Amygdala (tissue), 56 donors: ENCODE results near the gene IFT88.
A peak's percentile ranks its signal among the peaks of the same experiment; 100 is the strongest.
"Not testable (repeated sequence)": the region's sequence is repeated elsewhere in the genome, so short reads cannot be mapped to it uniquely, and the experiment has no call there.

Source experiments
- DNase-seq, 56 donors: peaks; one replicate each; lab custom pipeline; 2025; lab: John Stamatoyannopoulos, UW

IFT88 gene

DNA sequence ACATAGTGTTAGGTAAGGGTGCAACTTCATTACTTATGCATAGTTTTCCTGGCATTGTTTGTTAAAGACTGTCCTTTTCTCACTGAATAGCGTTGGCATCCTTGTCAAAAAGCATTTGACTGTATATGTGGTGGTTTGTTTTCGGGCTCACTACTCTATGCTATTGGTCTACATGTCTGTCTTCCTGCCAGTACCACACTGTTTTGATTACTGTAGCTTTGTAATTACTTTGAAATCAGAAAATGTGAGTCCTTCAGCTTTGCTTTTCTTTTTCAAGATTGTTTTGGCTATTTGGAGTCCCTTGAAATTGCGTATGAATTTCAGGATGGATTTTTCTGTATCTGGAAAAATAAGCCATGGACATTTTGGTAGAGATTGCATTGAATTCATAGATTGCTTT is 56.0 kb downstream of the IFT88 start:
- no peak for DNase-seq

DNA sequence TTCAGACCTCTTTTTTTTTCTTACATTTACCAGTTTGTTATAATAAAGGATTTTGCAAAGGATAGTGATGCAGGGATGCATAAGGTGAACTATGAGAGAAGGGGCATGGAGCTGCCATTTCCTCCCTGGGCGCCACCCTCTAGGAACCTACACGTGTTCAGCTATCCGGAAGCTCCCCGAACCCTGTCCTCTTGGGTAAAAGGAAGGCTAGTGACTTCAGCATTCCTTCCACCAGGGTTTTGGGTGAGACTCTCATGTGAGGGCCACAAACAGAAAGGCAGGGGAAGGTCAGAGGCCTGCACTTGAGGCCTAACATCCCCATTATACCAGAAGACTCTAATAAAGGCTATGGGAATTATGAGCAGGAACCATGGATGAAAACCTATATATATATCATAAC is 57.3 kb downstream of the IFT88 start:
- no peak for DNase-seq

DNA sequence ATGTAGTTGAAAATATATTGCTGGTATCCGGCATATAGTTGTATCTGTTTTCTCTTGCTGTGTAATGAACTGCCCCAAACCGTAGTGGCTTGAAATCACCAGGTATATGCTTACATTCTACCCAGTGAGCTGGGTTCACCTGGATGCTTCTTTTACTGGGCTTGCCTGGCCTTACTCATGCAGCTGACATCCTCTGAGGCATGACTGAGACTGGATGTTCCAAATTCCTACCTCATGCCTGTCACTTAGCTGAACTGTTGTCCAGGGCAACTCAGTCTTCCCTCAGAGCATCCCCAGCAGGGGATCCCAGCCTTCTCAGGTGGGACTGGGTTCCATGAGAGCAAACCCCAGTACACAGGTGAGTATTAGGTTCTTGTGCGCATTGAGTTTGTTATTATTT is 66.8 kb downstream of the IFT88 start:
- no peak for DNase-seq

DNA sequence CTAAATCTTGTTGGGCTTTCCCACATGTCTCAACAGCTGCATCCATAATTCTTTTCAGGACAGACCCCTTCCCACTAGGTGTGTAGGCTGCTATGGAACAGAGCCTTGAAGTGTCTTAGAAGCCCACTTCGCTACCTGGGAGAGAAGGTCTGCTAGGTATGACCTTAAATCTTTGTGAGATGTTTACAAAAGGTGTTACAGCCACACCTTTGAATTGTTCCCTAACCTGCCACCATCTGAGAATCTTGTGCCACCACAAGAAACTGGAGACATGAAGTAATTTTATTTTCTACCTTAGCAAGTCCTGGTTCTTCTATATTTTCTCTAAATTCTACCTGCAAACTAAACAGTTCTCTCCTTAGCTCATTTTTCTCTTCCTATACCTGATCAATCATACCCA is 69.1 kb downstream of the IFT88 start:
- DNase-seq, result no peak

- peak in 2 of 56 donors; percentile 4 to 7 for DNase-seq
Measured at GRCh38 chr13:20637811-20638210, 70.9 kb downstream of the IFT88 start.

GRCh38 chr13:20647758-20648157 is 80.8 kb downstream of the IFT88 start:
- DNase-seq, result no peak

DNA sequence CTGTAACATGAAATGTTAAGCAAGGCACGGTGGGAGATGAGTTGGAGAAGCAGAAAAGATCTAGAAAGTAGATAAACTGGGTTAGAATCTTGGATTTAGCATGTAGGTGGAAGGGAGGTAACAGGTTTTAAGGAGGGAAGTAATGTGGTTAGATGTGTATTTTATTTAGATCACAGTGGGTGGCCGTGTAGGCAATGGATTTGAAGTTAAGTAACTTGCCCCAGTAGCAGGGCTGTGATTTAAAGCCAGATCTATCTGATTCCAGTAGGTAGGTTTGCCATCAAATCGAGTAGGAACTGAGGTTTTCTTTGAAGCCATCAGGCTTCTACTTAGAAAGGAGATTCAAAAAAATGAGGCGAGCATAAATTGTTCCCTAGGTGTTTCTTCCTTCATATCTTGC is 86.0 kb downstream of the IFT88 start:
- DNase-seq, result no peak

DNA sequence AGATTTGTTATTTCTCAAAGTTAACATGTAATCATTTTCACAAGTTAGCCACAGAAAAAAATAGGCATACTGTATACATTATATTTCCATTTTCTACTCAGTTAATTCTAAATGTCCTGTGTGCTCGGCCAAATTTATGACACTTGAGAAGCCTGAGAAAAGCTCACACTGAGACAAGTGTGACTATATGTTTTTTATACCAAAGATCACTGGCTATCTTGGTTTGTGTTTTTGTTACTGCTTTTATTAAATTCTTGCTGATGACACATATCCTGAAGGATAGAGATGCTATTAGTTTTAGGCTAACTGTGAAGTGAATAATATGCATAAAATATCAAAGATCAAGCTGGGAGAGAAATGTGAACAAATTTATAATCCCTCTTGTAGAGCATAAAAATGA is 87.2 kb downstream of the IFT88 start:
- no peak for DNase-seq

DNA sequence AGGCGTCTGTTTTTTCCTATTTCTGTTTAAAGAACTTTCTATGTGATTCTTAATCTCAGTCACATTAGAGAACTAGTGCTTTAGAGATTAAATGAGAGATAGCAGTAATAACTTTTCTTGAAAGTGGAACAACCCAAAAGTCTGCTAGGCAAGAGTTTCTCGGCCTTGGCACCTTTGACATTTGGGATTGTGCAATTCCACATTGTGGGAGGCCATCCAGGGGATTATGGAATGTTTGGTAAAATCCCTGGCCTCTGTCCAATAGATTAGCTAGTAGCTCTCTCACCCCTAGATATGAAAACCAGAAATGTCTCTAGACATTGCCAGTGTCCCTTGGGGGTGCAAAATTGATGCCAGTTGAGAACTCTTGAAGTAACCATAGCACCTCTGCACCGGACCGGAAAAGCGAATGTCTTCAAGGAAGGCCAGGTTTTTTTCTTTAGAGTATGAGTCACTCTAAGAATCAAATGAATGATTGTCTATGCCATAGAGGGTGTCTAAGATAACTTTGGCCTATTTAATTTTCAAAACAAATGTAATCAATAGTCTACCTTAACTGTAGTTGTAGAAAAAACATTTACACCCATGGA is 91.6 kb downstream of the IFT88 start:
- no peak for DNase-seq

- peak in 9 of 56 donors; percentile 10 to 36 (median 15) for DNase-seq
Measured at GRCh38 chr13:20664351-20664750, 97.4 kb downstream of the IFT88 start.

DNA sequence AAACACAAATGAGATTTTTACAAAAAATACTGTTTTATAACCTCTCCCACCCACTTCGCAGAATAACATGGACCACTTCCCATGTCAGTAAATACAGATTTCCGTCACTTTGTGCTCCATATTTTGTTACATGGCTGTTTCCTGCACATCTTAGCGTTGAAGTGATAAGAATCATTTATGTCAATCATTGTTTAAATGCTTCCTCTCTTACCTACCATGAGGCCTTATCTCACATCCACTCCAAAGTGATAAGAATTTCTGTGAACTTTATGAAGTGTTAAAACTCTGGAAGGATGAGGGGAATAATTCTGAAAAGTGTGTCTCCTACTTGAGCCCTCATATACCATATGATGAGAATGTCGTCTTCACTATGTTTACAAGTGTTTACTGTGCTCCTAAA is 100.0 kb downstream of the IFT88 start:
- DNase-seq, result no peak

GRCh38 chr13:20667857-20668437 is 101.0 kb downstream of the IFT88 start:
- no peak for DNase-seq

GRCh38 chr13:20669162-20669561 is 102.2 kb downstream of the IFT88 start:
- no peak for DNase-seq

- DNase-seq, result peak in 6 of 56 donors; percentile 8 to 46 (median 22)
Measured at GRCh38 chr13:20671789-20672188, 104.8 kb downstream of the IFT88 start.

- no peak for DNase-seq
Measured at GRCh38 chr13:20672772-20673171, 105.8 kb downstream of the IFT88 start.

GRCh38 chr13:20673715-20674114 is 106.8 kb downstream of the IFT88 start:
- DNase-seq, result peak in 6 of 56 donors; percentile 8 to 35 (median 26)

- DNase-seq, result no peak
Measured at GRCh38 chr13:20676213-20676612, 109.3 kb downstream of the IFT88 start.

- DNase-seq, result not testable (repeated sequence)
Measured at GRCh38 chr13:20678606-20679005, 111.6 kb downstream of the IFT88 start.

DNA sequence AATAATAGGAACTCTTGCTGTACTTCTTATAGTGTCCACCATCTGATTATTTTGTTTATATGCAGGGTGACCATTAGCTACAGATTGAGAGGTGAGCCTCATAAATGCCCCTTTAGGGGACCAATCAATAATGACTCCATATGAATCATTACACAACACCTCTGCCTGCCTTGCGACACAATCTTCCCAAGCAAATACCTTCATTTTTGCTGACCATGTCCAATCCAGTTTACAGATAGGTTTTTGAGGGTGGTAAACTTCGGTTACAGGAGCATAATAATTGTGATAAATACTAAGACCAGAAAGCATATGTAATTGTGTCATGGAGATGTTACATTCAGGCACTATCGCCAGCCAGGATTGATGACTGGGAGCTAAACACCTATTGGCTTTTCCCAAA is 112.9 kb downstream of the IFT88 start:
- no peak for DNase-seq

DNA sequence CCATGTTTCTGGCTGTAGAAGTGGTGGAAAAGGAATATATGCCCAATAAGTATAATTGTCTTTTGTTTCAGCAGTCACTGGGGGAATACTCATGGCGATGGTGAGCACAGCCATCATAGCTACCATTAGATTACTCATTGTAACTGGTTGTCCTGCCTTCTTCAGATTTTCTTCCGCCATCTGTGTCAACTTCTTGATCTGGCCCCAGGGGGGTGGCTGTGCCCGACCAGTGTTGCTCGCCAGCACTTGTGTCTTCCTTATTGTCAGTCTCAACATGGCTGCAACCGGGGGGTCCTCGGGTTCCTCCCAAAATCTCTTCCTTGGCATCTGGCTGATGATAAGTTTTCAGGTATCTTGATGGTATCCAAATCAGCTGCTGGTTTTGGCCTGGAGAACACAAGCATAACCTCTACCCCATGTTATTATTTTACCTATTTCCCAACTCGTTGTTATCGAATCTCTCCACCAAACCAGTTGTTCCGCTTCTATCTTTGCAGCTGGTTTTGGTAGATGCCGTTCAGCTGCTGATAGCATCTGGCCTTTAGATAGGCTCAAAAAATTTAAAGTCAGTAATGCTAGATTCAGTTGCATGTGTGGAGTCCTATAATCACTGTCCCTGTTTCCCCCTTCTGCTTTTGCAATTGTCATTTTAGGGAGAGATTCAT is 113.6 kb downstream of the IFT88 start:
- DNase-seq, result no peak

GRCh38 chr13:20681481-20681880 is 114.5 kb downstream of the IFT88 start:
- DNase-seq, result not testable (repeated sequence)

DNA sequence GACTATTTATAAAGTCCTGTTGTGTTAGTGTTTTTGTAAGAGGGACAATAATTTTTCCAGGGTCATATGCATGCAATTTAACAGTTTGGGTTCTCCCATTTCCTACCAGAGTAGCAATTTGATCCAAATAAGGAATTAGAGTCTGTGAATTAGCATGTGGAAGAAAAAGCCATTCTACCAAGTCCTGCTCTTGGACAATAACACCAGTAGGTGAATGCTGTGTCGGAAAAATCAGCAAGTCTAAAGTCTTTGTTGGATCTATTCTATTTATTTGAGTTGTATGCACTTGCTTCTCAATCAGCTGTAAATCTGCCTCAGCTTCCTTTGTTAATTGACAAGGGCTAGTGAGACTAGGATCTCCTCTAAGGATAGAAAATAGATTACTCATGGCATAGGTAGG is 115.1 kb downstream of the IFT88 start:
- no peak for DNase-seq
